Glutamatergic neuron (in vitro differentiated cells): ENCODE data around the gene TMEM183A. TPM values are rescaled to one million over a fixed set of nuclear protein-coding genes. Genes with fewer than 3 reads are reported as not detected.

Source experiments
- DNase-seq: peaks from one replicate; pipeline ENCODE4 v3.0.0; 2022
- H3K27ac Mint-ChIP-seq: one replicate; pipeline ENCODE4 v1.8.0; 2020; ENCODE audit warnings: mild to moderate bottlenecking, mixed read lengths, inconsistent platforms; ENCODE audit not compliant: unreplicated experiment
- H3K27me3 Mint-ChIP-seq: one replicate; pipeline ENCODE4 v1.8.0; 2020; ENCODE audit warnings: mild to moderate bottlenecking, moderate library complexity, mixed read lengths, inconsistent platforms; ENCODE audit not compliant: unreplicated experiment
- H3K36me3 Mint-ChIP-seq: one replicate; pipeline ENCODE4 v1.8.0; 2020; ENCODE audit warnings: mild to moderate bottlenecking, mixed read lengths, inconsistent platforms; ENCODE audit not compliant: unreplicated experiment
- H3K4me1 Mint-ChIP-seq: one replicate; pipeline ENCODE4 v1.8.0; 2020; ENCODE audit warnings: mild to moderate bottlenecking, low read depth, mixed read lengths, inconsistent platforms; ENCODE audit not compliant: unreplicated experiment
- H3K4me3 Mint-ChIP-seq: one replicate; pipeline ENCODE4 v1.8.0; 2020; ENCODE audit warnings: mild to moderate bottlenecking, mixed read lengths, inconsistent platforms; ENCODE audit not compliant: unreplicated experiment
- H3K9me3 Mint-ChIP-seq: one replicate; pipeline ENCODE4 v1.8.0; 2020; ENCODE audit warnings: mild to moderate bottlenecking, moderate library complexity, mixed read lengths, inconsistent platforms; ENCODE audit not compliant: unreplicated experiment
- total RNA-seq: library from RNA; stranded (reverse); fragmentation: NEBNext Ultra II Directional; extraction: Animal tissue kit (Norgen Biotek cat#: 25700); gene quantifications from one replicate; pipeline ENCODE4 v1.2.1, GENCODE V29; 2021; ENCODE audit not compliant: unreplicated experiment
- TF ChIP-seq, protein P1 (sequence below): fragments of 200-600 bp; sonication (generic); IDR thresholded peaks from one replicate; pipeline ENCODE4 v1.5.0; 2021; ENCODE audit not compliant: partially characterized antibody, unreplicated experiment

The TMEM183A gene
- total RNA-seq, 1 donor from 2014 or later: 61.5 TPM

GRCh38 chr1:203035111-203036000 lies 28.2 kb downstream of the TMEM183A start:
- Mint-ChIP-seq H3K27me3 (peaks cover 6% of the 10 kb centered on the region), H3K9me3 (peaks cover 11% of the 10 kb centered on the region), H3K36me3 (peaks cover 4% of the 10 kb centered on the region), H3K27ac (peak overlapping the region; percentile 86), H3K4me3 (no peak overlapping the region), H3K4me1 (peaks cover 57% of the 10 kb centered on the region)
- TF ChIP-seq, protein P1, sequence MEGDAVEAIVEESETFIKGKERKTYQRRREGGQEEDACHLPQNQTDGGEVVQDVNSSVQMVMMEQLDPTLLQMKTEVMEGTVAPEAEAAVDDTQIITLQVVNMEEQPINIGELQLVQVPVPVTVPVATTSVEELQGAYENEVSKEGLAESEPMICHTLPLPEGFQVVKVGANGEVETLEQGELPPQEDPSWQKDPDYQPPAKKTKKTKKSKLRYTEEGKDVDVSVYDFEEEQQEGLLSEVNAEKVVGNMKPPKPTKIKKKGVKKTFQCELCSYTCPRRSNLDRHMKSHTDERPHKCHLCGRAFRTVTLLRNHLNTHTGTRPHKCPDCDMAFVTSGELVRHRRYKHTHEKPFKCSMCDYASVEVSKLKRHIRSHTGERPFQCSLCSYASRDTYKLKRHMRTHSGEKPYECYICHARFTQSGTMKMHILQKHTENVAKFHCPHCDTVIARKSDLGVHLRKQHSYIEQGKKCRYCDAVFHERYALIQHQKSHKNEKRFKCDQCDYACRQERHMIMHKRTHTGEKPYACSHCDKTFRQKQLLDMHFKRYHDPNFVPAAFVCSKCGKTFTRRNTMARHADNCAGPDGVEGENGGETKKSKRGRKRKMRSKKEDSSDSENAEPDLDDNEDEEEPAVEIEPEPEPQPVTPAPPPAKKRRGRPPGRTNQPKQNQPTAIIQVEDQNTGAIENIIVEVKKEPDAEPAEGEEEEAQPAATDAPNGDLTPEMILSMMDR: no peak
- DNase-seq: no peak

DNA sequence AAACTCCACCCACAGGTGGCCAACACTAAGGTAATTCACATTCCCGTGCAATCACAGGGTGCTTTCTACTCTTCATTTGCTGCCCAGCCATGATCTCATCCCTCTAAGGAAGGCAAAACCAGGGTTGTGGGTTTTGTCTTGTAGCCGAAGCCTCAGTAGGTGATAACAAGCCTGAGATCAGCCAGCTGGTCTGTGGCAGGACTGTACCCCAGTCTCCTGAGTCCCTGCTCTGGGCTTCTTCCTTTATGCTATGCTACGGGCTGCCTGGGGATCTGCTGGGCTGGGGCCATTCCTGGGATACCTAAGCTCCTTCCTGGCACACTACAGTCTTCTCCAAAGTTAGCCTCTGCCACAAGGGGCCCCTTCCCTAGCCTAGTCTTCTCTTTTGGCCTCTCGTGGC lies 29.0 kb downstream of the TMEM183A start:
- no peak for DNase-seq
- H3K4me3 Mint-ChIP-seq: no peak overlapping the region
- H3K4me1 Mint-ChIP-seq: peaks cover 50% of the 10 kb centered on the region
- TF ChIP-seq, protein P1: no peak
- H3K27ac Mint-ChIP-seq: peak overlapping the region; percentile 72
- peaks cover 11% of the 10 kb centered on the region for H3K9me3 Mint-ChIP-seq
- H3K36me3 Mint-ChIP-seq: peaks cover 4% of the 10 kb centered on the region
- H3K27me3 Mint-ChIP-seq: peaks cover 6% of the 10 kb centered on the region

GRCh38 chr1:203036537-203036936 lies 29.4 kb downstream of the TMEM183A start:
- Mint-ChIP-seq H3K4me3 (no peak overlapping the region), H3K27ac (peak overlapping the region; percentile 72), H3K27me3 (peaks cover 6% of the 10 kb centered on the region), H3K4me1 (peaks cover 46% of the 10 kb centered on the region), H3K36me3 (peaks cover under 1% of the 10 kb centered on the region), H3K9me3 (peaks cover 11% of the 10 kb centered on the region)
- TF ChIP-seq, protein P1: no peak
- DNase-seq: no peak

DNA sequence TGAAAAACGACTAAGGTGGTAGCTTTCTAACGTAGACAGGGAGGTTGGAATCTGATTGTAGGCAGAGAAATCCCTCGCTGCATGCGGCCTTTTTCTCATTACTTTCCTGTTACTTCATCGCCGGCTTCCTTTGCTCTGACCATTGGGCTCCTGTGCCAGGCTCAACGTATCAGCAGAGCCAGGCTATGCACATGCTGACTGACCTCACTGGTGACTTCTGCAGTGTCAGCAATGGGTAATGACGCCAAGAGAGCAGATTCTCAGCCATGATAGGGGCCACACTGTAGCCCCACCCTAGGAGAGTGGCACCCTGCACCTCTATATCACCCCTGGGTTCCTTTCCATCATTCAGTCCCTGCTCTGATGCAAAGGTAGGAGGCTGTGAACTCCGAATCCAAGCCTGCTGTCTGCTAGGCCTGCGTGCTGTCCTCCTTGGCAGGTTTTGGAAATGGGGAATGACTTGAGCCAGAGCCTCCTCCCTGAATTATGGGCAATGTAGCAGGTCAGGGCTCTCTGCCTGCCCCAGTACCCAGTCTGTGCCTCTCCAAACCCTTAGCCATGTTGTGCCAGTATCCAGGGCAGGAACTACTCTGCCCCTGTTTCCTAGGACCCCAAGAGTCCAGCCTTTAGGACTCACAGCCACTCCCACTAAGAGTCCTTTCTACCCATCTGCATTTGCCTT lies 30.5 kb downstream of the TMEM183A start:
- no peak for DNase-seq
- H3K36me3 Mint-ChIP-seq: no peaks in the 10 kb centered on the region
- H3K9me3 Mint-ChIP-seq: peaks cover 11% of the 10 kb centered on the region
- H3K27me3 Mint-ChIP-seq: peaks cover 6% of the 10 kb centered on the region
- no peak overlapping the region for H3K4me3 Mint-ChIP-seq
- H3K4me1 Mint-ChIP-seq: peaks cover 41% of the 10 kb centered on the region
- TF ChIP-seq, protein P1: no peak
- H3K27ac Mint-ChIP-seq: no peak overlapping the region
